HepG2 (cell line): Measurements from ENCODE around the gene DEFB131B. TPM values are rescaled to one million over a fixed set of nuclear protein-coding genes. Genes with fewer than 3 reads are reported as not detected.

Source experiments
- ETV6 ChIP-seq: sonication (generic); formaldehyde crosslinking; conservative IDR thresholded peaks from 2 replicates; pipeline ENCODE4 v1.4.0; 2020; ENCODE audit warnings: missing genetic modification reagents
- FOSL1 ChIP-seq: sonication (generic); formaldehyde crosslinking; IDR thresholded peaks from 2 replicates; pipeline ENCODE4 v1.9.0; 2021; ENCODE audit warnings: missing genetic modification reagents, borderline replicate concordance
- HES4 ChIP-seq: sonication (generic); formaldehyde crosslinking; IDR thresholded peaks from 2 replicates; pipeline ENCODE4 v1.9.0; 2021; ENCODE audit warnings: mild to moderate bottlenecking, missing genetic modification reagents, borderline replicate concordance
- ISL2 ChIP-seq: sonication (generic); formaldehyde crosslinking; IDR thresholded peaks from 2 replicates; pipeline ENCODE4 v1.5.0; 2020; ENCODE audit warnings: missing genetic modification reagents
- KAT7 ChIP-seq: IDR thresholded peaks from 2 replicates; pipeline ENCODE4 v1.6.1; 2018; ENCODE audit warnings: borderline replicate concordance, missing compliant biosample characterization
- NFATC3 ChIP-seq: sonication (generic); formaldehyde crosslinking; IDR thresholded peaks from 2 replicates; pipeline ENCODE4 v1.5.1; 2020; ENCODE audit warnings: mild to moderate bottlenecking, missing genetic modification reagents
- NFE2L2 ChIP-seq: fragments of 150-350 bp; IDR thresholded peaks from 2 replicates; pipeline ENCODE4 v1.6.1; 2014; ENCODE audit warnings: low read length
- NR3C1 ChIP-seq: sonication (generic); formaldehyde crosslinking; IDR thresholded peaks from 2 replicates; pipeline ENCODE4 v1.4.0; 2020; ENCODE audit warnings: missing genetic modification reagents
- PAF1 ChIP-seq: IDR thresholded peaks from 2 replicates; pipeline ENCODE4 v1.6.1; 2016; ENCODE audit warnings: missing genetic modification reagents, missing compliant biosample characterization
- SP5 ChIP-seq: IDR thresholded peaks from 2 replicates; pipeline ENCODE4 v1.6.1; 2016; ENCODE audit warnings: low read depth, borderline replicate concordance
- YEATS4 ChIP-seq: sonication (generic); formaldehyde crosslinking; IDR thresholded peaks from 2 replicates; pipeline ENCODE4 v1.4.0; 2020; ENCODE audit warnings: missing genetic modification reagents, borderline replicate concordance
- ZBTB39 ChIP-seq: sonication (generic); formaldehyde crosslinking; IDR thresholded peaks from 2 replicates; pipeline ENCODE4 v1.5.0; 2020; ENCODE audit warnings: missing genetic modification reagents
- ZBTB44 ChIP-seq: sonication (generic); formaldehyde crosslinking; IDR thresholded peaks from 2 replicates; pipeline ENCODE4 v1.4.0; 2020; ENCODE audit warnings: missing genetic modification reagents
- ZFP91 ChIP-seq: sonication (generic); formaldehyde crosslinking; IDR thresholded peaks from 2 replicates; pipeline ENCODE4 v1.9.0; 2022; ENCODE audit warnings: missing genetic modification reagents, mild to moderate bottlenecking, borderline replicate concordance
- ZIK1 ChIP-seq: sonication (generic); formaldehyde crosslinking; IDR thresholded peaks from 2 replicates; pipeline ENCODE4 v1.5.0; 2020; ENCODE audit warnings: mild to moderate bottlenecking, low read depth, missing genetic modification reagents, borderline replicate concordance
- ZNF10 ChIP-seq: sonication (generic); formaldehyde crosslinking; IDR thresholded peaks from 2 replicates; pipeline ENCODE4 v1.4.0; 2020; ENCODE audit warnings: mild to moderate bottlenecking, low read depth, missing genetic modification reagents, borderline replicate concordance
- ZNF292 ChIP-seq: sonication (generic); formaldehyde crosslinking; IDR thresholded peaks from 2 replicates; pipeline ENCODE4 v1.8.1; 2022; ENCODE audit warnings: mild to moderate bottlenecking, low read depth, missing genetic modification reagents, borderline replicate concordance
- ZNF337 ChIP-seq: sonication (generic); formaldehyde crosslinking; IDR thresholded peaks from 2 replicates; pipeline ENCODE4 v1.5.1; 2020; ENCODE audit warnings: missing genetic modification reagents, low read depth, mild to moderate bottlenecking, borderline replicate concordance
- polyA plus RNA-seq, 8 experiments: library from polyadenylated mRNA; depleted of rRNA in 3 of 8; stranded (reverse) in 7 of 8; unstranded in 1 of 8; fragments of >200 nt; fragmentation: Illumina TruSeq in 4 of 8; extraction: Trizol in 4 of 8; gene quantifications; 2 replicates each; pipeline versions ENCODE4 v1.2.1 to v1.2.3, GENCODE V29; 2011 to 2016; ENCODE audit warnings: low read depth in 4 of 8, missing spikeins in 1 of 8, mixed read lengths in 1 of 8; ENCODE audit not compliant: insufficient read depth in 1 of 8
- total RNA-seq, 5 experiments: library from RNA; depleted of rRNA; stranded (reverse); fragments of >200 nt; fragmentation: Illumina TruSeq; extraction: Trizol; gene quantifications; 2 replicates each; pipeline ENCODE4 v1.2.3, GENCODE V29; 2016; ENCODE audit warnings: low read depth in 1 of 5
- TF ChIP-seq, protein P1 (sequence below): IDR thresholded peaks from 2 replicates; pipeline ENCODE4 v1.6.1; 2016; ENCODE audit warnings: mild to moderate bottlenecking, missing biosample characterization, missing genetic modification reagents
- TF ChIP-seq, protein P2 (sequence below): sonication (generic); formaldehyde crosslinking; IDR thresholded peaks from 2 replicates; pipeline ENCODE4 v1.4.0; 2020; ENCODE audit warnings: missing genetic modification reagents, borderline replicate concordance
- TF ChIP-seq, protein P3 (sequence below): sonication (generic); formaldehyde crosslinking; IDR thresholded peaks from 2 replicates; pipeline ENCODE4 v1.8.1; 2023; ENCODE audit warnings: mild to moderate bottlenecking, missing genetic modification reagents, borderline replicate concordance

The DEFB131B gene
- total and polyA plus RNA-seq, 2 of the 13 experiments (the other 11 are each of a cell fraction or from before 2014, with no cell fraction given): not detected

- no peak for TF ChIP-seq ZIK1 (CRISPR knock-in tag)
- no peak for TF ChIP-seq ETV6 (CRISPR knock-in tag)
- TF ChIP-seq NR3C1 (CRISPR knock-in tag): no peak
- TF ChIP-seq, protein P1, sequence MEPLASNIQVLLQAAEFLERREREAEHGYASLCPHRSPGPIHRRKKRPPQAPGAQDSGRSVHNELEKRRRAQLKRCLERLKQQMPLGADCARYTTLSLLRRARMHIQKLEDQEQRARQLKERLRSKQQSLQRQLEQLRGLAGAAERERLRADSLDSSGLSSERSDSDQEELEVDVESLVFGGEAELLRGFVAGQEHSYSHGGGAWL: no peak
- no peak for TF ChIP-seq ZNF10 (CRISPR knock-in tag)
- no peak for TF ChIP-seq ZBTB44 (CRISPR knock-in tag)
- no peak for TF ChIP-seq FOSL1 (CRISPR knock-in tag)
- TF ChIP-seq ISL2 (CRISPR knock-in tag): no peak
- TF ChIP-seq ZBTB39 (CRISPR knock-in tag): no peak
- no peak for TF ChIP-seq NFE2L2
- TF ChIP-seq ZNF292 (CRISPR knock-in tag): no peak
- no peak for TF ChIP-seq ZNF337 (CRISPR knock-in tag)
- peak; percentile 64 for TF ChIP-seq SP5 (CRISPR knock-in tag)
- TF ChIP-seq, protein P2, sequence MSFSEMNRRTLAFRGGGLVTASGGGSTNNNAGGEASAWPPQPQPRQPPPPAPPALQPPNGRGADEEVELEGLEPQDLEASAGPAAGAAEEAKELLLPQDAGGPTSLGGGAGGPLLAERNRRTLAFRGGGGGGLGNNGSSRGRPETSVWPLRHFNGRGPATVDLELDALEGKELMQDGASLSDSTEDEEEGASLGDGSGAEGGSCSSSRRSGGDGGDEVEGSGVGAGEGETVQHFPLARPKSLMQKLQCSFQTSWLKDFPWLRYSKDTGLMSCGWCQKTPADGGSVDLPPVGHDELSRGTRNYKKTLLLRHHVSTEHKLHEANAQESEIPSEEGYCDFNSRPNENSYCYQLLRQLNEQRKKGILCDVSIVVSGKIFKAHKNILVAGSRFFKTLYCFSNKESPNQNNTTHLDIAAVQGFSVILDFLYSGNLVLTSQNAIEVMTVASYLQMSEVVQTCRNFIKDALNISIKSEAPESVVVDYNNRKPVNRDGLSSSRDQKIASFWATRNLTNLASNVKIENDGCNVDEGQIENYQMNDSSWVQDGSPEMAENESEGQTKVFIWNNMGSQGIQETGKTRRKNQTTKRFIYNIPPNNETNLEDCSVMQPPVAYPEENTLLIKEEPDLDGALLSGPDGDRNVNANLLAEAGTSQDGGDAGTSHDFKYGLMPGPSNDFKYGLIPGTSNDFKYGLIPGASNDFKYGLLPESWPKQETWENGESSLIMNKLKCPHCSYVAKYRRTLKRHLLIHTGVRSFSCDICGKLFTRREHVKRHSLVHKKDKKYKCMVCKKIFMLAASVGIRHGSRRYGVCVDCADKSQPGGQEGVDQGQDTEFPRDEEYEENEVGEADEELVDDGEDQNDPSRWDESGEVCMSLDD: no peak
- 0 out of 2 replicates have a peak, but pooled peaks have one; percentile 15 for TF ChIP-seq HES4 (CRISPR knock-in tag)
- TF ChIP-seq, protein P3, sequence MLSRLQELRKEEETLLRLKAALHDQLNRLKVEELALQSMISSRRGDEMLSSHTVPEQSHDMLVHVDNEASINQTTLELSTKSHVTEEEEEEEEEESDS (CRISPR knock-in tag): no peak
- TF ChIP-seq NFATC3 (CRISPR knock-in tag): no peak
- TF ChIP-seq PAF1 (CRISPR knock-in tag): no peak
- TF ChIP-seq ZFP91 (CRISPR knock-in tag): peak; percentile 60
- TF ChIP-seq YEATS4 (CRISPR knock-in tag): peak; percentile 33; the same call in 1 of the 2 replicates
- TF ChIP-seq KAT7 (CRISPR knock-in tag): no peak
These were observed 50.6 kb downstream of the DEFB131B start, which contains the start of gene RNF121 (continued) for GRCh38 chr11:71928737-71929443.
